ENCODE results near the gene SLC24A1. TPM values are rescaled to one million over a fixed set of nuclear protein-coding genes. Genes with fewer than 3 reads are reported as not detected.

Gene SLC24A1
- total and polyA plus RNA-seq, 10 donors: 1.7 to 19.0 (median 7.9) TPM

- TF ChIP-seq CTCF (IDR thresholded peaks at IDR 0.05 in 8 of 11, conservative IDR thresholded peaks at IDR 0.05 in 3 of 11) (no peak), POLR2AphosphoS5 (IDR thresholded peaks at IDR 0.05) (peak in 1 of 3 donors; percentile 30), POLR2A (IDR thresholded peaks at IDR 0.05) (no peak)
- H3K4me3 ChIP-seq: no peak overlapping the region
- peaks cover 0 to 69% (median 30%) of the 10 kb centered on the region in 6 donors for H3K36me3 ChIP-seq
- H3K4me1 ChIP-seq: peaks cover 0 to 19% (median 3%) of the 10 kb centered on the region in 6 donors
- no peaks in the 10 kb centered on the region for H3K9me3 ChIP-seq
- H3K27me3 ChIP-seq (replicated peaks in 1 of 7): no peaks in the 10 kb centered on the region
- no peak for DNase-seq
- peak overlapping the region in 6 of 8 donors; percentile 3 to 44 (median 37) for H3K27ac ChIP-seq
- 71 to 82% (median 80%) methylated on average over 11 of the region's 11 CpGs for WGBS, 5 donors
- intact Hi-C loops (cut with DNase I; ENCODE audit: low total_unique reads): no loop called here
These were observed 30.4 kb downstream of the SLC24A1 start for GRCh38 chr15:65651831-65652749.

- Histone ChIP-seq H3K9me3 (no peaks in the 10 kb centered on the region), H3K36me3 (peaks cover 0 to 81% (median 33%) of the 10 kb centered on the region in 6 donors), H3K27ac (no peak overlapping the region), H3K4me1 (peaks cover 0 to 19% (median 3%) of the 10 kb centered on the region in 6 donors), H3K4me3 (no peak overlapping the region), H3K27me3 (replicated peaks in 1 of 7) (no peaks in the 10 kb centered on the region)
- DNase-seq: no peak
- TF ChIP-seq POLR2A (IDR thresholded peaks at IDR 0.05): no peak
- TF ChIP-seq CTCF (IDR thresholded peaks at IDR 0.05 in 8 of 11, conservative IDR thresholded peaks at IDR 0.05 in 3 of 11): no peak
- no peak for TF ChIP-seq POLR2AphosphoS5 (IDR thresholded peaks at IDR 0.05)
- intact Hi-C loops (cut with DNase I; ENCODE audit: low total_unique reads): no loop called here
These were observed 31.6 kb downstream of the SLC24A1 start for GRCh38 chr15:65653341-65653740.

- TF ChIP-seq POLR2AphosphoS5 (IDR thresholded peaks at IDR 0.05): no peak
- no peak for TF ChIP-seq CTCF (IDR thresholded peaks at IDR 0.05 in 8 of 11, conservative IDR thresholded peaks at IDR 0.05 in 3 of 11)
- no peak for TF ChIP-seq POLR2A (IDR thresholded peaks at IDR 0.05)
- H3K9me3 ChIP-seq: no peaks in the 10 kb centered on the region
- intact Hi-C loops (cut with DNase I; ENCODE audit: low total_unique reads): no loop called here
- no peak for DNase-seq
- H3K36me3 ChIP-seq: peaks cover 0 to 88% (median 36%) of the 10 kb centered on the region in 6 donors
- 89 to 99% (median 94%) methylated on average over 5 of the region's 5 CpGs for WGBS, 5 donors
- H3K4me1 ChIP-seq: peaks cover 0 to 19% (median 3%) of the 10 kb centered on the region in 6 donors
- H3K27me3 ChIP-seq (replicated peaks in 1 of 7): no peaks in the 10 kb centered on the region
- no peak overlapping the region for H3K4me3 ChIP-seq
- H3K27ac ChIP-seq: no peak overlapping the region
These were observed 32.2 kb downstream of the SLC24A1 start for GRCh38 chr15:65653801-65654521.

GRCh38 chr15:65655026-65655425 lies 33.3 kb downstream of the SLC24A1 start:
- Histone ChIP-seq H3K27me3 (replicated peaks in 1 of 7) (no peaks in the 10 kb centered on the region), H3K4me3 (no peak overlapping the region), H3K9me3 (no peaks in the 10 kb centered on the region), H3K36me3 (peaks cover 0 to 98% (median 45%) of the 10 kb centered on the region in 6 donors), H3K27ac (no peak overlapping the region), H3K4me1 (peaks cover 0 to 19% (median 3%) of the 10 kb centered on the region in 6 donors)
- no peak for TF ChIP-seq POLR2A (IDR thresholded peaks at IDR 0.05)
- TF ChIP-seq CTCF (IDR thresholded peaks at IDR 0.05 in 8 of 11, conservative IDR thresholded peaks at IDR 0.05 in 3 of 11): no peak
- TF ChIP-seq POLR2AphosphoS5 (IDR thresholded peaks at IDR 0.05): no peak
- intact Hi-C loops (cut with DNase I; ENCODE audit: low total_unique reads): no loop called here
- 76 to 93% (median 91%) methylated on average over 1 of the region's 1 CpG for WGBS, 5 donors
- no peak for DNase-seq

Data from spleen (tissue), 11 donors.